K562 (cell line): Measurements from ENCODE around the gene ZNF644. TPM values are rescaled to one million over a fixed set of nuclear protein-coding genes. Genes with fewer than 3 reads are reported as not detected.

Experiments
- ARID2 ChIP-seq: fragments of 450-650 bp; IDR thresholded peaks from 2 replicates; pipeline ENCODE4 v1.6.1; 2017; ENCODE audit warnings: antibody characterized with exemption, mild to moderate bottlenecking
- CBFA2T3 ChIP-seq: fragments of 450-650 bp; IDR thresholded peaks from 2 replicates; pipeline ENCODE4 v1.6.1; 2017
- CHD2 ChIP-seq: IDR thresholded peaks from 2 replicates; pipeline ENCODE4 v1.6.1; 2011; ENCODE audit warnings: low read depth, low read length
- HLTF ChIP-seq: fragments of 450-650 bp; IDR thresholded peaks from 2 replicates; pipeline ENCODE4 v1.6.1; 2016
- JUND ChIP-seq, 2 experiments: IDR thresholded peaks; 2 replicates in 1 of 2; 3 replicates in 1 of 2; pipeline ENCODE4 v1.6.1; 2011; ENCODE audit warnings: borderline replicate concordance in 2 of 2, low read depth in 2 of 2, low read length in 2 of 2, improper control_type of control experiment in 1 of 2, missing biosample characterization in 1 of 2, missing genetic modification characterization in 1 of 2, missing genetic modification reagents in 1 of 2
- KDM5B ChIP-seq: fragments of 200-600 bp; sonication (generic); IDR thresholded peaks from 2 replicates; pipeline ENCODE4 v1.6.1; 2012; ENCODE audit warnings: low read depth, mild to moderate bottlenecking, moderate library complexity, low read length, control low read depth, inconsistent platforms; ENCODE audit not compliant: insufficient replicate concordance
- KLF1 ChIP-seq: fragments of 450-650 bp; IDR thresholded peaks from 2 replicates; pipeline ENCODE4 v1.6.1; 2016; ENCODE audit warnings: missing genetic modification characterization, missing compliant biosample characterization
- MCM3 ChIP-seq: fragments of 450-650 bp; IDR thresholded peaks from 2 replicates; pipeline ENCODE4 v1.6.1; 2016
- RBFOX2 ChIP-seq: fragments of 200-400 bp; formaldehyde crosslinking; IDR thresholded peaks from 2 replicates; pipeline ENCODE4 v1.6.1; 2017; ENCODE audit warnings: low read depth, mild to moderate bottlenecking, low read length, moderate library complexity
- SETDB1 ChIP-seq: IDR thresholded peaks from one replicate; pipeline ENCODE4 v1.6.1; 2012; ENCODE audit warnings: low read length, control low read depth, inconsistent platforms
- SMARCA4 ChIP-seq: fragments of 450-650 bp; IDR thresholded peaks from 2 replicates; pipeline ENCODE4 v1.6.1; 2016
- SNRNP70 ChIP-seq: fragments of 200-400 bp; formaldehyde crosslinking; optimal IDR thresholded peaks from 2 replicates; pipeline ENCODE3; 2017; ENCODE audit warnings: low read depth, low read length
- STAT5B ChIP-seq: fragments of 250-450 bp; sonication (Bioruptor Pico); IDR thresholded peaks from 2 replicates; pipeline ENCODE4 v1.8.0; 2021; ENCODE audit warnings: mild to moderate bottlenecking, inconsistent platforms
- TOE1 ChIP-seq, 2 experiments: fragments of 450-650 bp in 1 of 2; sonication (generic) in 1 of 2; formaldehyde crosslinking in 1 of 2; IDR thresholded peaks; 2 replicates each; pipeline versions ENCODE4 v1.7.1 to v1.8.0; 2016 to 2022; ENCODE audit warnings: borderline replicate concordance in 2 of 2, mild to moderate bottlenecking in 2 of 2, antibody characterized with exemption in 1 of 2, inconsistent platforms in 1 of 2, low read depth in 1 of 2, missing genetic modification reagents in 1 of 2, moderate library complexity in 1 of 2
- TSC22D4 ChIP-seq: fragments of 450-650 bp; IDR thresholded peaks from 2 replicates; pipeline ENCODE4 v1.6.1; 2016; ENCODE audit warnings: missing genetic modification characterization, missing biosample characterization, control low read depth
- ZNF175 ChIP-seq: fragments of 200-800 bp; sonication (Bioruptor generic); IDR thresholded peaks from 2 replicates; pipeline ENCODE4 v1.6.1; 2016; ENCODE audit warnings: low read depth, mild to moderate bottlenecking, missing genetic modification characterization, missing compliant biosample characterization
- ZSCAN32 ChIP-seq: fragments of 450-650 bp; formaldehyde crosslinking; IDR thresholded peaks from 2 replicates; pipeline ENCODE4 v1.4.0; 2020; ENCODE audit warnings: mild to moderate bottlenecking, moderate library complexity
- polyA plus RNA-seq, 8 experiments: library from polyadenylated mRNA; depleted of rRNA in 4 of 8; stranded (reverse) in 5 of 8; unstranded in 3 of 8; fragments of >200 nt; fragmentation: Nextera tagmentation in 2 of 8; fragmentation: Illumina TruSeq in 1 of 8; extraction: Ambion mirVana in 2 of 8; extraction: Trizol in 1 of 8; gene quantifications; 2 replicates each; pipeline versions ENCODE4 v1.2.1 to v1.2.3, GENCODE V29; 2011 to 2014; ENCODE audit warnings: inconsistent platforms in 1 of 8, missing spikeins in 1 of 8
- total RNA-seq, 7 experiments: library from RNA; depleted of rRNA in 6 of 7; stranded (reverse); fragments of >200 nt in 6 of 7; fragmentation: Illumina TruSeq in 2 of 7; extraction: Trizol in 2 of 7; gene quantifications; 2 replicates each; pipeline versions ENCODE4 v1.2.1 to v1.2.3, GENCODE V29; 2011 to 2021; ENCODE audit warnings: low replicate concordance in 1 of 7
- TF ChIP-seq, protein P1 (sequence below): sonication (generic); formaldehyde crosslinking; IDR thresholded peaks from 2 replicates; pipeline ENCODE4 v1.9.0; 2022; ENCODE audit warnings: mild to moderate bottlenecking, missing genetic modification reagents
- TF ChIP-seq, protein P2 (sequence below): sonication (generic); formaldehyde crosslinking; IDR thresholded peaks from 2 replicates; pipeline ENCODE4 v1.8.0; 2022; ENCODE audit warnings: mild to moderate bottlenecking, missing genetic modification reagents
- TF ChIP-seq, protein P3 (sequence below): fragments of 250-450 bp; sonication (Bioruptor Pico); IDR thresholded peaks from 2 replicates; pipeline ENCODE4 v1.4.0; 2020; ENCODE audit warnings: mild to moderate bottlenecking, moderate library complexity

The ZNF644 gene
- total and polyA plus RNA-seq, 9 of the 15 experiments (the other 6 are each of a cell fraction or from before 2014, with no cell fraction given): 25.3 to 71.4 (median 39.6) TPM

DNA sequence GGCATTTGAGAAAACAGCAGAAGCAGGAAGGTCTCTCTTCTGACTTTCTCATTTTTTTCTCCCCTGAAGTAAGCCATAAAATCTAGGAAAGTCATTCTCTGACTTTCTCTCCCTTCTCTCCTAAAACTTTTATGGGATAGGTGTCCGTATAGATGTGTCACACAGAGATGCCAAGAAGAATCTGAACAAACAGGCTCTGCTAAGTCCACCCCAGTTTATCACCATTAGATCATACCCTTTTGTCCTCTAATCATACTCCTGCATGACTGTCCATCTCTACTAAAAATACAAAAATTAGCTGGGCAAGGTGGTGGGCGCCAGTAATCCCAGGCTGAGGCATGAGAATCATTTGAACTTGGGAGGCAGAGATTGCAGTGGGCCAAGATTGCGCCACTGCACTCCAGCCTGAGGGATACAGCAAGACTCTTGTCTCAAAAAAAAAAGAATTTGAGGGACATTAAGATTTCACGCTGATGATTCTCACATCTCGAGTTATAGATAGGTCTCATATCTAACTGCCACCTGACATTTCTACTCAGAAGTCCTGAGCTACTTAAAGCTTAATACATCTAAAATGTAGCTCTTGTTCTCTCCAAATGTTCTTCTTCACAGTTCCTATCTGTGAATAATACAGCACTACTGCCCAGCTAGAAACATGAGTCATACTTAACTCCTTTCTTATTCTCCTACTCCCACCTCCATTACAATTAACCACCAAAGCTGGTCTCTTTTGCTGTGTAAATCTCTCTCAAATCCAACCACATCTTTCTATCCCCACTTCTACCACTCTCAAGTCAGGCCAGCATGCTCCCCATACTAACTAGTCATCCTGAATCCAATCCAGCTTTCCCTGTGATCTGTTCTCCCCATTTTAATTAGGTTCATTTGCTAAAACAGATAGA, 47.7 kb downstream of the ZNF644 start (continued):
- TF ChIP-seq, protein P1, sequence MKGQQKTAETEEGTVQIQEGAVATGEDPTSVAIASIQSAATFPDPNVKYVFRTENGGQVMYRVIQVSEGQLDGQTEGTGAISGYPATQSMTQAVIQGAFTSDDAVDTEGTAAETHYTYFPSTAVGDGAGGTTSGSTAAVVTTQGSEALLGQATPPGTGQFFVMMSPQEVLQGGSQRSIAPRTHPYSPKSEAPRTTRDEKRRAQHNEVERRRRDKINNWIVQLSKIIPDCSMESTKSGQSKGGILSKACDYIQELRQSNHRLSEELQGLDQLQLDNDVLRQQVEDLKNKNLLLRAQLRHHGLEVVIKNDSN (CRISPR knock-in tag): no peak
- TF ChIP-seq, protein P2, sequence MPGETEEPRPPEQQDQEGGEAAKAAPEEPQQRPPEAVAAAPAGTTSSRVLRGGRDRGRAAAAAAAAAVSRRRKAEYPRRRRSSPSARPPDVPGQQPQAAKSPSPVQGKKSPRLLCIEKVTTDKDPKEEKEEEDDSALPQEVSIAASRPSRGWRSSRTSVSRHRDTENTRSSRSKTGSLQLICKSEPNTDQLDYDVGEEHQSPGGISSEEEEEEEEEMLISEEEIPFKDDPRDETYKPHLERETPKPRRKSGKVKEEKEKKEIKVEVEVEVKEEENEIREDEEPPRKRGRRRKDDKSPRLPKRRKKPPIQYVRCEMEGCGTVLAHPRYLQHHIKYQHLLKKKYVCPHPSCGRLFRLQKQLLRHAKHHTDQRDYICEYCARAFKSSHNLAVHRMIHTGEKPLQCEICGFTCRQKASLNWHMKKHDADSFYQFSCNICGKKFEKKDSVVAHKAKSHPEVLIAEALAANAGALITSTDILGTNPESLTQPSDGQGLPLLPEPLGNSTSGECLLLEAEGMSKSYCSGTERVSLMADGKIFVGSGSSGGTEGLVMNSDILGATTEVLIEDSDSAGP (CRISPR knock-in tag): no peak
- no peak for TF ChIP-seq KLF1 (tag)
- no peak for TF ChIP-seq MCM3
- peak; percentile 71 for TF ChIP-seq SMARCA4
- TF ChIP-seq SNRNP70: no peak
- no peak for TF ChIP-seq TSC22D4
- peak; percentile 85 for TF ChIP-seq JUND (IDR thresholded peaks at IDR 0.05; ENCODE audit: borderline replicate concordance, low read depth, low read length)
- TF ChIP-seq JUND (tag; IDR thresholded peaks at IDR 0.05; ENCODE audit: borderline replicate concordance, low read depth, low read length): peak; percentile 82; the same call in 2 of the 3 replicates
- TF ChIP-seq ARID2: no peak
- TF ChIP-seq, protein P3, sequence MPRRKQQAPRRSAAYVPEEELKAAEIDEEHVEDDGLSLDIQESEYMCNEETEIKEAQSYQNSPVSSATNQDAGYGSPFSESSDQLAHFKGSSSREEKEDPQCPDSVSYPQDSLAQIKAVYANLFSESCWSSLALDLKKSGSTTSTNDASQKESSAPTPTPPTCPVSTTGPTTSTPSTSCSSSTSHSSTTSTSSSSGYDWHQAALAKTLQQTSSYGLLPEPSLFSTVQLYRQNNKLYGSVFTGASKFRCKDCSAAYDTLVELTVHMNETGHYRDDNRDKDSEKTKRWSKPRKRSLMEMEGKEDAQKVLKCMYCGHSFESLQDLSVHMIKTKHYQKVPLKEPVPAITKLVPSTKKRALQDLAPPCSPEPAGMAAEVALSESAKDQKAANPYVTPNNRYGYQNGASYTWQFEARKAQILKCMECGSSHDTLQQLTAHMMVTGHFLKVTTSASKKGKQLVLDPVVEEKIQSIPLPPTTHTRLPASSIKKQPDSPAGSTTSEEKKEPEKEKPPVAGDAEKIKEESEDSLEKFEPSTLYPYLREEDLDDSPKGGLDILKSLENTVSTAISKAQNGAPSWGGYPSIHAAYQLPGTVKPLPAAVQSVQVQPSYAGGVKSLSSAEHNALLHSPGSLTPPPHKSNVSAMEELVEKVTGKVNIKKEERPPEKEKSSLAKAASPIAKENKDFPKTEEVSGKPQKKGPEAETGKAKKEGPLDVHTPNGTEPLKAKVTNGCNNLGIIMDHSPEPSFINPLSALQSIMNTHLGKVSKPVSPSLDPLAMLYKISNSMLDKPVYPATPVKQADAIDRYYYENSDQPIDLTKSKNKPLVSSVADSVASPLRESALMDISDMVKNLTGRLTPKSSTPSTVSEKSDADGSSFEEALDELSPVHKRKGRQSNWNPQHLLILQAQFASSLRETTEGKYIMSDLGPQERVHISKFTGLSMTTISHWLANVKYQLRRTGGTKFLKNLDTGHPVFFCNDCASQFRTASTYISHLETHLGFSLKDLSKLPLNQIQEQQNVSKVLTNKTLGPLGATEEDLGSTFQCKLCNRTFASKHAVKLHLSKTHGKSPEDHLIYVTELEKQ (CRISPR knock-in tag): no peak
- TF ChIP-seq CBFA2T3: 0 out of 2 replicates have a peak, but pooled peaks have one; percentile 19
- no peak for TF ChIP-seq STAT5B (CRISPR knock-in tag)
- TF ChIP-seq ZSCAN32 (CRISPR knock-in tag): no peak
- TF ChIP-seq SETDB1: no peak
- no peak for TF ChIP-seq HLTF
- no peak for TF ChIP-seq CHD2
- no peak for TF ChIP-seq RBFOX2
- TF ChIP-seq ZNF175 (CRISPR knock-in tag): no peak
- no peak for TF ChIP-seq TOE1 (IDR thresholded peaks at IDR 0.05; ENCODE audit: borderline replicate concordance)
- TF ChIP-seq TOE1 (CRISPR knock-in tag; IDR thresholded peaks at IDR 0.05; ENCODE audit: borderline replicate concordance, low read depth): no peak
- TF ChIP-seq KDM5B: no peak
